K562 (cell line): ENCODE data around the gene ATRAID. TPM values are rescaled to one million over a fixed set of nuclear protein-coding genes. Genes with fewer than 3 reads are reported as not detected.
A peak's percentile ranks its signal among the peaks of the same experiment; 100 is the strongest.

Experiments
- AFF1 ChIP-seq, 2 experiments: fragments of 450-650 bp; IDR thresholded peaks; 2 replicates each; pipeline ENCODE4 v1.6.1; 2018; ENCODE audit warnings: mild to moderate bottlenecking in 2 of 2, low read depth in 1 of 2; ENCODE audit not compliant: partially characterized antibody in 2 of 2
- ARID1B ChIP-seq: fragments of 450-650 bp; IDR thresholded peaks from 2 replicates; pipeline ENCODE4 v1.6.1; 2016; ENCODE audit warnings: antibody characterized with exemption, mild to moderate bottlenecking, inconsistent platforms
- ARID3B ChIP-seq: fragments of 250-450 bp; sonication (Bioruptor Pico); IDR thresholded peaks from 2 replicates; pipeline ENCODE4 v1.4.0; 2020; ENCODE audit warnings: borderline replicate concordance
- CBX3 ChIP-seq, 2 experiments: IDR thresholded peaks; 1 replicate in 1 of 2; 2 replicates in 1 of 2; pipeline ENCODE4 v1.6.1; 2012; ENCODE audit warnings: inconsistent platforms in 2 of 2, low read length in 2 of 2, borderline replicate concordance in 1 of 2, control low read depth in 1 of 2
- CHD2 ChIP-seq: IDR thresholded peaks from 2 replicates; pipeline ENCODE4 v1.6.1; 2011; ENCODE audit warnings: low read depth, low read length
- CREM ChIP-seq: IDR thresholded peaks from 2 replicates; pipeline ENCODE4 v1.6.1; 2014; ENCODE audit warnings: antibody characterized with exemption, low read depth
- NUFIP1 ChIP-seq: fragments of 450-650 bp; IDR thresholded peaks from 2 replicates; pipeline ENCODE4 v1.6.1; 2018; ENCODE audit not compliant: partially characterized antibody
- RBBP5 ChIP-seq: fragments of 200-600 bp; sonication (generic); IDR thresholded peaks from 2 replicates; pipeline ENCODE4 v1.6.1; 2012; ENCODE audit warnings: borderline replicate concordance, mild to moderate bottlenecking, low read length, control low read depth, inconsistent platforms; ENCODE audit not compliant: insufficient read depth, poor library complexity, severe bottlenecking
- U2AF1 ChIP-seq: fragments of 200-400 bp; formaldehyde crosslinking; optimal IDR thresholded peaks from 2 replicates; pipeline ENCODE3; 2017; ENCODE audit warnings: mild to moderate bottlenecking, low read depth, low read length, moderate library complexity
- XRCC5 ChIP-seq: fragments of 200-400 bp; formaldehyde crosslinking; IDR thresholded peaks from 2 replicates; pipeline ENCODE4 v1.6.1; 2017; ENCODE audit warnings: low read depth, mild to moderate bottlenecking, low read length
- ZKSCAN1 ChIP-seq: fragments of 150-350 bp; IDR thresholded peaks from 2 replicates; pipeline ENCODE4 v1.6.1; 2016; ENCODE audit warnings: low read depth, low read length
- ZNF79 ChIP-seq: fragments of 250-450 bp; sonication (Bioruptor Pico); IDR thresholded peaks from 2 replicates; pipeline ENCODE4 v1.4.0; 2020; ENCODE audit warnings: low read depth, mild to moderate bottlenecking, moderate library complexity
- polyA plus RNA-seq, 8 experiments: library from polyadenylated mRNA; depleted of rRNA in 4 of 8; stranded (reverse) in 5 of 8; unstranded in 3 of 8; fragments of >200 nt; fragmentation: Nextera tagmentation in 2 of 8; fragmentation: Illumina TruSeq in 1 of 8; extraction: Ambion mirVana in 2 of 8; extraction: Trizol in 1 of 8; gene quantifications; 2 replicates each; pipeline versions ENCODE4 v1.2.1 to v1.2.3, GENCODE V29; 2011 to 2014; ENCODE audit warnings: inconsistent platforms in 1 of 8, missing spikeins in 1 of 8
- total RNA-seq, 7 experiments: library from RNA; depleted of rRNA in 6 of 7; stranded (reverse); fragments of >200 nt in 6 of 7; fragmentation: Illumina TruSeq in 2 of 7; extraction: Trizol in 2 of 7; gene quantifications; 2 replicates each; pipeline versions ENCODE4 v1.2.1 to v1.2.3, GENCODE V29; 2011 to 2021; ENCODE audit warnings: low replicate concordance in 1 of 7
- TF ChIP-seq, protein P1 (sequence below): sonication (generic); formaldehyde crosslinking; IDR thresholded peaks from 2 replicates; pipeline ENCODE4 v1.8.0; 2022; ENCODE audit warnings: mild to moderate bottlenecking, missing genetic modification reagents, borderline replicate concordance
- TF ChIP-seq, protein P2 (sequence below): sonication (generic); formaldehyde crosslinking; IDR thresholded peaks from 2 replicates; pipeline ENCODE4 v1.8.1; 2022; ENCODE audit warnings: missing genetic modification reagents
- TF ChIP-seq, protein P3 (sequence below): sonication (generic); IDR thresholded peaks from 2 replicates; pipeline ENCODE4 v1.6.1; 2016

Gene ATRAID
- total and polyA plus RNA-seq, 9 of the 15 experiments (the other 6 are each of a cell fraction or from before 2014, with no cell fraction given) = 70.2 to 187 (median 108) TPM

DNA sequence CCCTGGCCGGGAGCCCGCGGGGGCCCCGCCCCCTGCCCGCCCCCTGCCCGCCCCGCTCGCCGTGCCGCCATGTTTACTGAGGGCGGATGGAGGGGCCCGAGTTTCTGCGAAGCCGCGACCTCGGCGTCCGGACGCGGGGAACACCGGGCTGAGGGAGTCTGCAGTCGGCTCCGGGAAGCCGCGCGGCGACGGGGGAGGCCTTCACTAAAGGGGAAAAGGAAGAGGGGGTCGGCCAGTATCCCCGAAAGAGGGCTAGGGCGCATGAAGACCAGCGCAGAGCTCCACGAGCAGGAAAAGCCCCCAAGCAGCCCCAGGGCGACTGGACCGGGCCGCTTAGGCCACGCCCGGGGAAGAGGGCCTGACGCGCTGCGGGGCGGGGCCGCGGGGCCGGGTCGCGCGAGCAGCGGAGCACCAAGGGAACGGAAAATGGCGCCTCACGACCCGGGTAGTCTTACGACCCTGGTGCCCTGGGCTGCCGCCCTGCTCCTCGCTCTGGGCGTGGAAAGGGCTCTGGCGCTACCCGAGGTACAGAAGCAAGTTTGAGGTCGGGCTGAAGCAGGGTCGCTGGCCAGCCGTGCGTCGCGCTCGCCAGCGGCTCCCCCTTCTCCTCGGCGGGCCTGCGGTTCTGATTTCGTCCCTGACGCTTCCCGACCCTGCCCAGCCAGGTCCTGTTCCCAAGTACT, at the start of gene ATRAID, which contains the start of gene SLC5A6 (continued):
- TF ChIP-seq U2AF1 (peak; percentile 79), XRCC5 (no peak), CREM (peak; percentile 80), ZNF79 (no peak), ARID1B (no peak), RBBP5 (peak; percentile 93), ZKSCAN1 (no peak), CBX3 (IDR thresholded peaks at IDR 0.05; ENCODE audit: borderline replicate concordance in 1 of 2, low read length in 2 of 2) (no peak), AFF1 (IDR thresholded peaks at IDR 0.05; ENCODE audit: low read depth in 1 of 2, partially characterized antibody in 2 of 2) (no peak), NUFIP1 (no peak), ARID3B (CRISPR knock-in tag) (no peak), CHD2 (peak; percentile 74)
- TF ChIP-seq, protein P1, sequence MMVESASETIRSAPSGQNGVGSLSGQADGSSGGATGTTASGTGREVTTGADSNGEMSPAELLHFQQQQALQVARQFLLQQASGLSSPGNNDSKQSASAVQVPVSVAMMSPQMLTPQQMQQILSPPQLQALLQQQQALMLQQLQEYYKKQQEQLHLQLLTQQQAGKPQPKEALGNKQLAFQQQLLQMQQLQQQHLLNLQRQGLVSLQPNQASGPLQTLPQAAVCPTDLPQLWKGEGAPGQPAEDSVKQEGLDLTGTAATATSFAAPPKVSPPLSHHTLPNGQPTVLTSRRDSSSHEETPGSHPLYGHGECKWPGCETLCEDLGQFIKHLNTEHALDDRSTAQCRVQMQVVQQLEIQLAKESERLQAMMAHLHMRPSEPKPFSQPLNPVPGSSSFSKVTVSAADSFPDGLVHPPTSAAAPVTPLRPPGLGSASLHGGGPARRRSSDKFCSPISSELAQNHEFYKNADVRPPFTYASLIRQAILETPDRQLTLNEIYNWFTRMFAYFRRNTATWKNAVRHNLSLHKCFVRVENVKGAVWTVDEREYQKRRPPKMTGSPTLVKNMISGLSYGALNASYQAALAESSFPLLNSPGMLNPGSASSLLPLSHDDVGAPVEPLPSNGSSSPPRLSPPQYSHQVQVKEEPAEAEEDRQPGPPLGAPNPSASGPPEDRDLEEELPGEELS = no peak
- TF ChIP-seq, protein P2, sequence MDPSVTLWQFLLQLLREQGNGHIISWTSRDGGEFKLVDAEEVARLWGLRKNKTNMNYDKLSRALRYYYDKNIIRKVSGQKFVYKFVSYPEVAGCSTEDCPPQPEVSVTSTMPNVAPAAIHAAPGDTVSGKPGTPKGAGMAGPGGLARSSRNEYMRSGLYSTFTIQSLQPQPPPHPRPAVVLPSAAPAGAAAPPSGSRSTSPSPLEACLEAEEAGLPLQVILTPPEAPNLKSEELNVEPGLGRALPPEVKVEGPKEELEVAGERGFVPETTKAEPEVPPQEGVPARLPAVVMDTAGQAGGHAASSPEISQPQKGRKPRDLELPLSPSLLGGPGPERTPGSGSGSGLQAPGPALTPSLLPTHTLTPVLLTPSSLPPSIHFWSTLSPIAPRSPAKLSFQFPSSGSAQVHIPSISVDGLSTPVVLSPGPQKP = no peak
- TF ChIP-seq, protein P3, sequence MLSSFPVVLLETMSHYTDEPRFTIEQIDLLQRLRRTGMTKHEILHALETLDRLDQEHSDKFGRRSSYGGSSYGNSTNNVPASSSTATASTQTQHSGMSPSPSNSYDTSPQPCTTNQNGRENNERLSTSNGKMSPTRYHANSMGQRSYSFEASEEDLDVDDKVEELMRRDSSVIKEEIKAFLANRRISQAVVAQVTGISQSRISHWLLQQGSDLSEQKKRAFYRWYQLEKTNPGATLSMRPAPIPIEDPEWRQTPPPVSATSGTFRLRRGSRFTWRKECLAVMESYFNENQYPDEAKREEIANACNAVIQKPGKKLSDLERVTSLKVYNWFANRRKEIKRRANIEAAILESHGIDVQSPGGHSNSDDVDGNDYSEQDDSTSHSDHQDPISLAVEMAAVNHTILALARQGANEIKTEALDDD = no peak
